ENCODE measurements around the gene PRUNE1.

DNA sequence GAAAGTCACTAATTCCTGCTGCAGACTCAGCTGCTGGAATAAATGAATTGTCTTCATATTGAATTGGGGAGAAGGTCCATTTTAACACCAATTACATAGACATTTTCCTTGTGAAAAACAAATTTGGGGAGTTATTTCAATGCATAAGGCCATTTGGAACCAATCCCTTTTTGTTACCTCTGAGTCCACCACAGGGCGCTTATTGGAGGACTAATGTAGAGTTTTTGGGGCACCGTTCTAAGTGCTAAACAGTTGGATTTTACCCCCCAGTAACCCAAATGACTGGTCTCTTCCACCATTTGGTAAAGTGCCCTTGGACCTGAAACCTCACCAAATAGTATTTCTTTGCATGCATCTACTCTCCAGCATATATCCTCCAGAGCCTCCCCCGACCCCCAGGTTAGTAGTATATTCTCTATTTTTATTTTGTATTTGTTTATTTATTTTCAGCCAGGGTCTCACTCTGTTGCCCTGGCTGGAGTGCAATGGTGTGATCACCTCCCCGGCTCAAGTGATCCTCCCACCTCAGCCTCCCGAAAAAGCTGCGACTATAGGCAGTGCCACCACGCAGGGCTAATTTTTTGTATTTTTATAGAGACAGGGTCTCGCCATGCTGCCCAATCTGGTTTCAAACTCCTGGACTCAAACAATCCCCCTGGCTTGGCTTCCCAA is 1.6 kb downstream of the PRUNE1 start:
- TF ChIP-seq, protein P1, sequence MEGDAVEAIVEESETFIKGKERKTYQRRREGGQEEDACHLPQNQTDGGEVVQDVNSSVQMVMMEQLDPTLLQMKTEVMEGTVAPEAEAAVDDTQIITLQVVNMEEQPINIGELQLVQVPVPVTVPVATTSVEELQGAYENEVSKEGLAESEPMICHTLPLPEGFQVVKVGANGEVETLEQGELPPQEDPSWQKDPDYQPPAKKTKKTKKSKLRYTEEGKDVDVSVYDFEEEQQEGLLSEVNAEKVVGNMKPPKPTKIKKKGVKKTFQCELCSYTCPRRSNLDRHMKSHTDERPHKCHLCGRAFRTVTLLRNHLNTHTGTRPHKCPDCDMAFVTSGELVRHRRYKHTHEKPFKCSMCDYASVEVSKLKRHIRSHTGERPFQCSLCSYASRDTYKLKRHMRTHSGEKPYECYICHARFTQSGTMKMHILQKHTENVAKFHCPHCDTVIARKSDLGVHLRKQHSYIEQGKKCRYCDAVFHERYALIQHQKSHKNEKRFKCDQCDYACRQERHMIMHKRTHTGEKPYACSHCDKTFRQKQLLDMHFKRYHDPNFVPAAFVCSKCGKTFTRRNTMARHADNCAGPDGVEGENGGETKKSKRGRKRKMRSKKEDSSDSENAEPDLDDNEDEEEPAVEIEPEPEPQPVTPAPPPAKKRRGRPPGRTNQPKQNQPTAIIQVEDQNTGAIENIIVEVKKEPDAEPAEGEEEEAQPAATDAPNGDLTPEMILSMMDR (IDR thresholded peaks at IDR 0.05; ENCODE audit: low read length): no peak
- TF ChIP-seq EZH2 (optimal IDR thresholded peaks at IDR 0.05; ENCODE audit: low read depth, low read length): no peak
- TF ChIP-seq EZH2phosphoT487 (IDR thresholded peaks at IDR 0.05; ENCODE audit: low read length): no peak
